BLaER1 treated with 17β-estradiol and CSF1 and Interleukin-3, amounts not matched to agents 10 nM and 100 nM (cell line): ENCODE data around the gene TRMT112.

Experiments
- H3K27ac ChIP-seq, 11 experiments: shearing (Covaris generic); formaldehyde crosslinking; 2 replicates each; pipeline ENCODE4 v1.8.1; 2022
- H3K27me3 ChIP-seq, 11 experiments: shearing (Covaris generic); formaldehyde crosslinking; 2 replicates each; pipeline ENCODE4 v1.8.1; 2022
- H3K36me3 ChIP-seq, 11 experiments: shearing (Covaris generic); formaldehyde crosslinking; 2 replicates each; pipeline ENCODE4 v1.8.1; 2022
- H3K4me1 ChIP-seq, 10 experiments: shearing (Covaris generic); formaldehyde crosslinking; 2 replicates each; pipeline ENCODE4 v1.8.1; 2022
- H3K4me2 ChIP-seq, 11 experiments: shearing (Covaris generic); formaldehyde crosslinking; 2 replicates each; pipeline ENCODE4 v1.8.1; 2022
- H3K4me3 ChIP-seq, 10 experiments: shearing (Covaris generic); formaldehyde crosslinking; 2 replicates each; pipeline ENCODE4 v1.8.1; 2022
- H3K9ac ChIP-seq, 11 experiments: shearing (Covaris generic); formaldehyde crosslinking; 2 replicates each; pipeline ENCODE4 v1.8.1; 2022
- H3K9me3 ChIP-seq, 11 experiments: shearing (Covaris generic); formaldehyde crosslinking; replicated peaks in 1 of 11; 2 replicates each; pipeline ENCODE4 v1.8.1; 2022
- H4K20me1 ChIP-seq, 11 experiments: shearing (Covaris generic); formaldehyde crosslinking; 2 replicates each; pipeline ENCODE4 v1.8.1; 2022
- Cebpa-rat ChIP-seq, 11 experiments: shearing (Covaris generic); IDR thresholded peaks; 2 replicates each; pipeline ENCODE4 v1.8.1; 2022

TRMT112 gene

DNA sequence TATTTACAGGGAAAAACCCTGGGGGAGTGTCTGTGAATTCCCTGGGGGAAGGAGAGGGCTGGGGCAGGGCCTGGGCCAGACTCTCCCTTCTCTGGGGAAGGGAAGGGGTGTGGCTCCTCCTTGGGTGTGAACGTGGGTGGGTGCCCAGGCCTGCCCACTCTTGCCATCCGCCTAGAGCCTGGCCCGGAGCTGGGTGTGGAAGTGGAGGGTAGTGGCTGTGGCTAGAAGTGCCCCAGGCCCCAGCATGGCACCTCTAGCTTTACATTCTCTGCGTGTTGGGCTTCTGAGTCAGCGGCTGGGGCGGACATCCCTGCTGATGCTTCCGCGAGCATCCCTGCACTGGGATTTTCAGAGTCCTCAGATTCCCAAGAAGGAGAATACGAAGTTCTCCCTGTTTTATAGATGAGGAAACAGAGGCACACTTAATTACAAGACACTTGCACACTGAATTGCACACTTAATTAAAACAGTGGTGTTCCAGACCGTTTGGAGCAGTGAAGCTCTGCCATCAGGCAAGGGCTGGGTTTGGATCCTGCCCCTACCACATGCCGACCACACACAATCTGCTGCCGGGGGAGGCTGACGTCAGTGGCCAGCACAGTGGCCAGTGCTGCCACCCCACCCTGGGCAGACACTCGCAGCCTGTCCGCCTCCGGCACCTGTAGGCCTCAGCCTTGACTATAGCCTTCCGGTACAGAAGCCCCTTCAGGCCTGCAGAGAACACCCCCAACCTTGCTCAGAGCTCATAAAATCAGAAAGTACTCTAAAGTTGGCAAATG is 40.5 kb downstream of the TRMT112 start:
- Histone ChIP-seq H3K4me1 (peaks cover 18 to 40% (median 22%) of the 10 kb centered on the region in 10 experiments), H4K20me1 (peaks cover 0 to 8% (median 0%) of the 10 kb centered on the region in 11 experiments; a peak in 2 of 22 replicates), H3K9ac (peak overlapping the region; percentile 6 to 62 (median 53); a peak in 19 of 22 replicates), H3K27me3 (no peaks in the 10 kb centered on the region), H3K27ac (peak overlapping the region in 5 of 11 experiments; percentile 6 to 47 (median 28); a peak in 5 of 22 replicates), H3K4me3 (no peak overlapping the region), H3K36me3 (peaks cover 17 to 73% (median 40%) of the 10 kb centered on the region in 11 experiments; a peak in 21 of 22 replicates), H3K9me3 (no peaks in the 10 kb centered on the region), H3K4me2 (peak overlapping the region; percentile 37 to 73 (median 66); a peak in 20 of 22 replicates)
- no peak for TF ChIP-seq Cebpa-rat (IDR thresholded peaks at IDR 0.05)

DNA sequence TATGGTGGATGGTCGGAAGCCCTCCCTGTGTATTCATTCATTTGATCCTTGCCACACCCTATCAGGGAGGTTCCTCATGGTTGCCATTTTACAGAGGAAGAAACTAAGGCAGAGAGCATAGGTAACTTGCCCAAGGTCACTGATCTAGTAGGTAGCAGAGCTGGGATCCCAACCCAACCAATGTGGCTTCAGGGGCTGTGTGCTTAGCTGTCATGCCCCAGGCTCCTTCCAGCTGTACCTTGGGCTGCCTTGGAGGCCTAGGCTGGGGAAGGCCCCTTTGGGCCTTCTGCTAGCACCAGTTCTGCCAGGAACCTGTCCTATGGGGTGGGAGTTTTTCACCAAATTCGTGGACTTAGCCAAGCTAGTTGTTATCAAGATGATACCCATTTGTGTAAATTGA is 41.5 kb downstream of the TRMT112 start:
- no peak overlapping the region for H3K27ac ChIP-seq

GRCh38 chr11:64275031-64275800 is 42.1 kb downstream of the TRMT112 start:
- no peak overlapping the region for H3K27ac ChIP-seq
- no peaks in the 10 kb centered on the region for H3K9me3 ChIP-seq
- TF ChIP-seq Cebpa-rat (IDR thresholded peaks at IDR 0.05): no peak
- H3K4me1 ChIP-seq: peaks cover 22 to 44% (median 26%) of the 10 kb centered on the region in 10 experiments
- H3K36me3 ChIP-seq: peaks cover 17 to 62% (median 39%) of the 10 kb centered on the region in 11 experiments; a peak in 21 of 22 replicates
- no peak overlapping the region for H3K4me3 ChIP-seq
- H3K9ac ChIP-seq: 0 out of 22 replicates have a peak overlapping the region, but pooled peaks of 1 of the 11 experiments have one; percentile 18
- H4K20me1 ChIP-seq: peaks cover 0 to 8% (median 0%) of the 10 kb centered on the region in 11 experiments; a peak in 2 of 22 replicates
- H3K27me3 ChIP-seq: no peaks in the 10 kb centered on the region
- H3K4me2 ChIP-seq: no peak overlapping the region

More for the DNA sequence above, 41.5 kb downstream of the TRMT112 start:
- Histone ChIP-seq H3K9me3 (no peaks in the 10 kb centered on the region), H3K4me1 (peaks cover 22 to 44% (median 26%) of the 10 kb centered on the region in 10 experiments), H3K4me2 (0 out of 22 replicates have a peak overlapping the region, but pooled peaks of 1 of the 11 experiments have one; percentile 63), H3K4me3 (no peak overlapping the region), H3K9ac (0 out of 22 replicates have a peak overlapping the region, but pooled peaks of 1 of the 11 experiments have one; percentile 18), H4K20me1 (peaks cover 0 to 8% (median 0%) of the 10 kb centered on the region in 11 experiments; a peak in 2 of 22 replicates), H3K36me3 (peaks cover 17 to 63% (median 39%) of the 10 kb centered on the region in 11 experiments; a peak in 21 of 22 replicates), H3K27me3 (no peaks in the 10 kb centered on the region)
- no peak for TF ChIP-seq Cebpa-rat (IDR thresholded peaks at IDR 0.05)

DNA sequence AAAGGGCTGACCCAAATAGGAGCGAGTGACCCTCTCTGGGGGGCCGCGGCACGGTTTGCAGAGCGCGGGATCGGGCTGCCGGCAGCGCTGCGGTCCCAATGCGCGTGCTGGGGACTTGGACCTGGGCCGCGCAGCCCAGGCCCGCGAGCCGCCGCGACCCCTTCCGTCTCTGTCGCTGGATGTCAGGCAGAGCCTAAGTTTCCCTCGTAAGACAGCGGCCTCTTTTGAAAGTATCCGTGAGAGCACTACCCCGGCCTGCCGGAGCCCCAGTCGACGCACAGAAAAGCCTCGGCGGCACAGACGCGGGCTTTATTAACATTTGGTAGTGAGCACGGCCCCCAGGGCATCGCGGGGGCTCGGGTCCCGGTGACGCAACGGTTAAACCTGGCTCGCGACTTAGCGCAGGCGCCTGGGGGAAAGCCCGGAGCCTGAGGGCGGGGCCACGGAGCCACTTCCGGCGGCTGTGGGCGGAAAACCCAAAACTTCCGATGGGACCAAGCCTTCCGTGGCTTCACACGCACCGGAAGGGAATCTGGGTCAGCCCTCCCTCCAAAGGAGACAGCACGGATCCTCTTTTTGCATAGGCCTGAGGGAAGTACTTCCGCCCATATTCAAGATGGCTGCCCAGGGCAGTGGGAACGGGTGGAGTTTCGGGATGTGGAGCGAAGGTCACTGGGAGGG is 47.7 kb downstream of the TRMT112 start:
- Histone ChIP-seq H3K4me1 (peaks cover 55 to 67% (median 61%) of the 10 kb centered on the region in 10 experiments), H3K4me3 (peak overlapping the region; percentile 68 to 82 (median 74)), H4K20me1 (peaks cover 0 to 14% (median 0%) of the 10 kb centered on the region in 11 experiments; a peak in 2 of 22 replicates), H3K27ac (peak overlapping the region; percentile 87 to 98 (median 96)), H3K36me3 (peaks cover 0 to 42% (median 23%) of the 10 kb centered on the region in 11 experiments; a peak in 13 of 22 replicates), H3K4me2 (peak overlapping the region; percentile 87 to 99 (median 96)), H3K9me3 (no peaks in the 10 kb centered on the region), H3K9ac (peak overlapping the region; percentile 88 to 96 (median 92)), H3K27me3 (no peaks in the 10 kb centered on the region)
- TF ChIP-seq Cebpa-rat (IDR thresholded peaks at IDR 0.05): peak in 9 of 11 experiments; percentile 28 to 92 (median 73); a peak in 15 of 22 replicates

DNA sequence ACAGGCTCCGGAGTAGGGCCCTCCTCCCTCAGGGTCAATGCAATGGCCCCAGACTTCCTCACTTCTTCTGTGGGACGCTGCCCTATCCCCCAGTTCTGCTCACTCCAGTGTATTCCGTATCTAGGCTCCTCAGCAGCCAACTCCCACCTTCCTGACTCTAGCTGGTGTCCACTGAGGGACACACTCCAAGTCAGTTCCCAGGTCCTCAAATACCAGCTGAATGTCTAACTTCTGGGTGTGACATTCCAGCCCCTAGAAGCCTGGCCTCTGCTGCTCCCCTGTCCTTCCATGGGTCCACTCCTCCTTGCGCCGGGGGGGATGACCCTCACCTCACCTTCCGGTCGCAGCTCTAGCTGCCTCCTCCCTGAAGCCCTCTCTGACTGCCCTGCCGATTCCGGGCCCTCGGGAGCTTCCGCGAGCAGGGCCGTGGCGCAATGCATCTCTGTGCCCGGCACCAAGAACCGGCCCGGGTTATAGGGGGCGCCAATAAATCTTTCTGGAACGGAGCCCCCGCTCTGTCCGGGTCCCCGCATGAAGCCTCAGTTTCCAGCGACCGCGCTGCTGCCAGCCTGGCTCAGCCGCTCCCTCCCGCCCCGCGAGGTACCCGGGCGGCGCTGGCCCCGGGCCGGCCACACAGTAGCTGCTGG is 48.3 kb downstream of the TRMT112 start:
- Histone ChIP-seq H3K9me3 (no peaks in the 10 kb centered on the region), H3K27me3 (no peaks in the 10 kb centered on the region), H3K4me3 (peak overlapping the region; percentile 68 to 82 (median 74)), H3K4me2 (peak overlapping the region; percentile 83 to 99 (median 96)), H3K9ac (peak overlapping the region; percentile 88 to 96 (median 92)), H3K36me3 (peaks cover 1 to 45% (median 29%) of the 10 kb centered on the region in 11 experiments; a peak in 16 of 22 replicates), H4K20me1 (peaks cover 0 to 20% (median 0%) of the 10 kb centered on the region in 11 experiments; a peak in 3 of 22 replicates), H3K27ac (peak overlapping the region; percentile 87 to 98 (median 96)), H3K4me1 (peaks cover 62 to 74% (median 68%) of the 10 kb centered on the region in 10 experiments)
- TF ChIP-seq Cebpa-rat (IDR thresholded peaks at IDR 0.05): peak in 1 of 11 experiments; percentile 9; a peak in 1 of 22 replicates

GRCh38 chr11:64268025-64268892 is 49.1 kb downstream of the TRMT112 start:
- H3K4me2 ChIP-seq: peak overlapping the region; percentile 83 to 99 (median 96)
- TF ChIP-seq Cebpa-rat (IDR thresholded peaks at IDR 0.05): no peak
- peak overlapping the region; percentile 88 to 96 (median 92) for H3K9ac ChIP-seq
- peaks cover 9 to 46% (median 35%) of the 10 kb centered on the region in 11 experiments for H3K36me3 ChIP-seq
- no peaks in the 10 kb centered on the region for H3K27me3 ChIP-seq
- H3K27ac ChIP-seq: peak overlapping the region; percentile 87 to 98 (median 96)
- peaks cover 66 to 81% (median 75%) of the 10 kb centered on the region in 10 experiments for H3K4me1 ChIP-seq
- peaks cover 0 to 27% (median 0%) of the 10 kb centered on the region in 11 experiments; a peak in 4 of 22 replicates for H4K20me1 ChIP-seq
- H3K4me3 ChIP-seq: peak overlapping the region; percentile 68 to 82 (median 74)
- no peaks in the 10 kb centered on the region for H3K9me3 ChIP-seq
